Peyer's patch (tissue), 4 donors: ENCODE measurements around the gene APOL4.

Experiments
- CTCF ChIP-seq, 6 experiments: fragments of 450-650 bp in 4 of 6; fragments of 200-600 bp in 2 of 6; sonication (generic) in 1 of 6; IDR thresholded peaks; one replicate each; pipeline ENCODE4 v1.5.1; 2017 to 2019; ENCODE audit warnings: antibody characterized with exemption in 6 of 6, mild to moderate bottlenecking in 3 of 6, moderate library complexity in 1 of 6
- POLR2A ChIP-seq, 2 donors: fragments of 450-650 bp; IDR thresholded peaks; one replicate each; pipeline ENCODE4 v1.5.1; 2017; ENCODE audit warnings: antibody characterized with exemption in 2 of 2, mild to moderate bottlenecking in 2 of 2, moderate library complexity in 2 of 2

DNA sequence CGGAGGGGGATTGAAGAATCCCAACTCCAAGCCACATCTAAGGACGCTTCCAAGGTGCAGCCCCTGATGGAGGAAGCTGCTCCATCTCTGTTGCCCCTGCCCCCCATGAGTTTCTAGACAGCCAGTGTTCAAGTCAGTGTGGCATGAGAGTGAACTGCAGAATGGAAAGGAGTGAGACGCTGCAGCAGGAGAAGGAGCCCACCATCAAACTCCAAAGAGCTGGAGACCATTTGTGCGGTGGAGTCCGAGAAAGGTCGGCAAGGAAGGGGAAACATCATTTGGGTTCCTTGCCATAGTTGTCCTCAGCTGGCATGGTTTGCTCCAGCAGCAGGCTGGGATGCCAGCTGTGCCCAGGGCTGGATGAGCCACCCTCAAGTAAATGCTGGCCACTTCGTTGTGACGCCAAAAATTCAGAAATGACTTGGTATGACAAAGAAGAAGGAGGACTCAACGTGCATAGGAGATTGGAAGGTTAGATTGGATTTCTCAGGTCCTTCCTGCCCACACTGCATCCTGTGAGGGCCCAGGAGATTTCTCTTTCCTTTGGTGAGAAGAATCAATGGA, 21.4 kb upstream of the APOL4 start:
- TF ChIP-seq CTCF (IDR thresholded peaks at IDR 0.05) (no peak), POLR2A (IDR thresholded peaks at IDR 0.05) (no peak)
